BJ (cell line): ENCODE results near the gene IFT80. TPM values are rescaled to one million over a fixed set of nuclear protein-coding genes. Genes with fewer than 3 reads are reported as not detected.

Experiments used
- CTCF ChIA-PET: fragments of 350-600 bp; formaldehyde crosslinking; extraction: SDS; loops from one replicate; lab custom pipeline; 2021; ENCODE audit warnings: antibody characterized with exemption, inconsistent platforms; lab: Yijun Ruan, JAX
- POLR2A ChIA-PET: fragments of 300-600 bp; sonication (Branson Sonifier 250); formaldehyde crosslinking; extraction: SDS; loops from one replicate; lab custom pipeline; 2021; ENCODE audit warnings: antibody characterized with exemption; lab: Charles Lee
- DNase-seq: peaks from one replicate; pipeline ENCODE4 v3.0.0-alpha.2; 2011; ENCODE audit warnings: low read depth
- H3K27me3 ChIP-seq: 2 replicates; pipeline ENCODE4 v1.6.0; 2011; ENCODE audit warnings: low read length; ENCODE audit not compliant: control insufficient read depth, insufficient read depth
- H3K36me3 ChIP-seq: 2 replicates; pipeline ENCODE4 v1.5.1; 2011; ENCODE audit warnings: low read length; ENCODE audit not compliant: control insufficient read depth, insufficient read depth
- H3K4me3 ChIP-seq: 2 replicates; pipeline ENCODE4 v1.5.1; 2011; ENCODE audit warnings: low read depth, mild to moderate bottlenecking, control low read depth, low read length
- CTCF ChIP-seq: IDR thresholded peaks from 2 replicates; pipeline ENCODE4 v1.5.1; 2011; ENCODE audit warnings: low read depth, mild to moderate bottlenecking, control low read depth, inconsistent platforms, low read length, moderate library complexity; ENCODE audit not compliant: insufficient read depth
- polyA plus RNA-seq: library from polyadenylated mRNA; depleted of rRNA; stranded (reverse); fragments of >200 nt; gene quantifications from 2 replicates; pipeline ENCODE4 v1.2.3, GENCODE V29; 2011

The IFT80 gene
- polyA plus RNA-seq, 1 experiment = 10.4 TPM

GRCh38 chr3:160374472-160374871 lies 24.6 kb downstream of the IFT80 start:
- H3K27me3 ChIP-seq = no peaks in the 10 kb centered on the region
- DNase-seq = no peak
- H3K36me3 ChIP-seq = 0 out of 2 replicates have a peak, but pooled peaks cover 1% of the 10 kb centered on the region
- ChIA-PET CTCF (no interaction called here), POLR2A (no interaction called here)
- H3K4me3 ChIP-seq = no peak overlapping the region
- no peak for TF ChIP-seq CTCF

GRCh38 chr3:160373655-160374054 lies 25.4 kb downstream of the IFT80 start:
- CTCF ChIA-PET = no interaction called here
- TF ChIP-seq CTCF = no peak
- no peak overlapping the region for H3K4me3 ChIP-seq
- no peaks in the 10 kb centered on the region for H3K27me3 ChIP-seq
- H3K36me3 ChIP-seq = 0 out of 2 replicates have a peak, but pooled peaks cover 1% of the 10 kb centered on the region
- no peak for DNase-seq
- POLR2A ChIA-PET = no interaction called here

- peak; percentile 44 for DNase-seq
- Histone ChIP-seq H3K27me3 (no peaks in the 10 kb centered on the region), H3K4me3 (no peak overlapping the region), H3K36me3 (0 out of 2 replicates have a peak, but pooled peaks cover 1% of the 10 kb centered on the region)
- no peak for TF ChIP-seq CTCF
- ChIA-PET CTCF (interaction anchor here (0.5 kb wide), 1 partner anchor 262 kb away, joined by 3 read pairs; no protein-coding TSS in a partner anchor), POLR2A (interaction anchor here (0.6 kb wide), 1 partner anchor 42 kb away, joined by 5 read pairs; no protein-coding TSS in a partner anchor)
These were observed 26.2 kb downstream of the IFT80 start for GRCh38 chr3:160372780-160373179.

GRCh38 chr3:160370987-160371857 lies 27.8 kb downstream of the IFT80 start:
- 0 out of 2 replicates have a peak, but pooled peaks cover 1% of the 10 kb centered on the region for H3K36me3 ChIP-seq
- DNase-seq = no peak
- no peaks in the 10 kb centered on the region for H3K27me3 ChIP-seq
- no peak for TF ChIP-seq CTCF
- H3K4me3 ChIP-seq = no peak overlapping the region
- CTCF ChIA-PET = interaction anchor here (1.0 to 1.3 kb wide), 4 partner anchors 9 to 208 kb away, joined by 3 to 5 read pairs (median 3); no protein-coding TSS in a partner anchor
- POLR2A ChIA-PET = no interaction called here

GRCh38 chr3:160369784-160370183 lies 29.2 kb downstream of the IFT80 start:
- no peaks in the 10 kb centered on the region for H3K27me3 ChIP-seq
- POLR2A ChIA-PET = interaction anchor here (0.6 kb wide), 1 partner anchor 8 kb away, joined by 5 read pairs; no protein-coding TSS in a partner anchor
- TF ChIP-seq CTCF = no peak
- no peak for DNase-seq
- CTCF ChIA-PET = interaction anchor here (1.1 kb wide), 1 partner anchor 10 kb away, joined by 3 read pairs; no protein-coding TSS in a partner anchor
- no peak overlapping the region for H3K4me3 ChIP-seq
- 0 out of 2 replicates have a peak, but pooled peaks cover 1% of the 10 kb centered on the region for H3K36me3 ChIP-seq
